GM12878 (cell line): ENCODE measurements around the gene CDKL1. TPM values are rescaled to one million over a fixed set of nuclear protein-coding genes. Genes with fewer than 3 reads are reported as not detected.

ENCODE experiments used
- ASH2L ChIP-seq: fragments of 300-600, 200-600 bp; sonication (generic); IDR thresholded peaks from 2 replicates; pipeline ENCODE4 v1.6.1; 2017; ENCODE audit warnings: low read depth, mild to moderate bottlenecking, borderline replicate concordance
- CBFB ChIP-seq: IDR thresholded peaks from 2 replicates; pipeline ENCODE4 v1.6.1; 2016; ENCODE audit warnings: antibody characterized with exemption, low read depth
- CBX3 ChIP-seq: fragments of 200-600 bp; sonication (generic); IDR thresholded peaks from 2 replicates; pipeline ENCODE4 v1.6.1; 2016; ENCODE audit warnings: low read depth, borderline replicate concordance
- CEBPB ChIP-seq, 2 experiments: fragments of 150-350 bp in 1 of 2; IDR thresholded peaks; 2 replicates each; pipeline ENCODE4 v1.6.1; 2012 to 2014; ENCODE audit warnings: low read depth in 2 of 2, low read length in 2 of 2, borderline replicate concordance in 1 of 2, inconsistent platforms in 1 of 2
- CHD2 ChIP-seq: IDR thresholded peaks from 2 replicates; pipeline ENCODE4 v1.6.1; 2011; ENCODE audit warnings: low read depth, low read length, improper control_type of control experiment, borderline replicate concordance
- EGR1 ChIP-seq, 2 experiments: IDR thresholded peaks; 1 replicate in 1 of 2; 2 replicates in 1 of 2; pipeline ENCODE4 v1.6.1; 2011 to 2012; ENCODE audit warnings: low read depth in 2 of 2, low read length in 2 of 2, borderline replicate concordance in 1 of 2, mild to moderate bottlenecking in 1 of 2, moderate library complexity in 1 of 2
- ETV6 ChIP-seq, 2 experiments: fragments of 450-650 bp in 1 of 2; IDR thresholded peaks in 1 of 2; conservative IDR thresholded peaks in 1 of 2; 2 replicates each; pipeline ENCODE4 v1.6.1; 2014; ENCODE audit warnings: antibody characterized with exemption in 1 of 2, borderline replicate concordance in 1 of 2, low read depth in 1 of 2, mild to moderate bottlenecking in 1 of 2, moderate library complexity in 1 of 2
- MTA3 ChIP-seq: IDR thresholded peaks from 2 replicates; pipeline ENCODE4 v1.6.1; 2012; ENCODE audit warnings: low read length, inconsistent platforms, borderline replicate concordance
- MYB ChIP-seq: fragments of 150-350 bp; IDR thresholded peaks from 2 replicates; pipeline ENCODE4 v1.6.1; 2014; ENCODE audit warnings: mild to moderate bottlenecking, low read depth, low read length, borderline replicate concordance
- MYC ChIP-seq: IDR thresholded peaks from 2 replicates; pipeline ENCODE4 v1.6.1; 2011; ENCODE audit warnings: mild to moderate bottlenecking, low read length, moderate library complexity, inconsistent platforms; ENCODE audit not compliant: insufficient read depth, insufficient replicate concordance, insufficient read length, severe bottlenecking
- NBN ChIP-seq: fragments of 450-650 bp; IDR thresholded peaks from 2 replicates; pipeline ENCODE4 v1.6.1; 2016
- NFIC ChIP-seq: IDR thresholded peaks from 2 replicates; pipeline ENCODE4 v1.6.1; 2012; ENCODE audit warnings: low read depth, mild to moderate bottlenecking, inconsistent platforms, low read length, moderate library complexity
- POLR2AphosphoS2 ChIP-seq: IDR thresholded peaks from 2 replicates; pipeline ENCODE4 v1.6.1; 2011; ENCODE audit warnings: low read depth, mild to moderate bottlenecking, low read length, improper control_type of control experiment, moderate library complexity
- POU2F2 ChIP-seq: IDR thresholded peaks from 3 replicates; pipeline ENCODE4 v1.6.1; 2011; ENCODE audit warnings: low read depth, mild to moderate bottlenecking, low read length, borderline replicate concordance
- SMARCA5 ChIP-seq: fragments of 450-650 bp; IDR thresholded peaks from 2 replicates; pipeline ENCODE4 v1.6.1; 2017; ENCODE audit warnings: mild to moderate bottlenecking
- SMC3 ChIP-seq: IDR thresholded peaks from 2 replicates; pipeline ENCODE4 v1.6.1; 2011; ENCODE audit warnings: low read length, improper control_type of control experiment, borderline replicate concordance
- STAT1 ChIP-seq: fragments of 450-650 bp; conservative IDR thresholded peaks from 2 replicates; pipeline ENCODE4 v1.6.1; 2014; ENCODE audit warnings: antibody characterized with exemption, mild to moderate bottlenecking
- SUPT20H ChIP-seq: IDR thresholded peaks from 2 replicates; pipeline ENCODE4 v1.6.1; 2011; ENCODE audit warnings: low read depth, mild to moderate bottlenecking, low read length, moderate library complexity, borderline replicate concordance; ENCODE audit not compliant: control insufficient read depth
- TARDBP ChIP-seq: IDR thresholded peaks from 2 replicates; pipeline ENCODE4 v1.6.1; 2016; ENCODE audit warnings: borderline replicate concordance
- polyA plus RNA-seq, 11 experiments: library from polyadenylated mRNA; depleted of rRNA in 4 of 11; unstranded in 6 of 11; stranded (reverse) in 5 of 11; fragments of >200 nt; fragmentation: Nextera tagmentation in 4 of 11; fragmentation: Illumina TruSeq in 1 of 11; extraction: Ambion mirVana in 4 of 11; extraction: Trizol in 1 of 11; gene quantifications; 1 replicate in 1 of 11; 2 replicates in 10 of 11; pipeline versions ENCODE4 v1.2.1 to v1.2.3, GENCODE V29; 2011 to 2016; ENCODE audit warnings: inconsistent platforms in 2 of 11, missing spikeins in 2 of 11, low read depth in 1 of 11
- total RNA-seq, 4 experiments: library from RNA; depleted of rRNA in 3 of 4; stranded (reverse); fragments of >200 nt in 3 of 4; fragmentation: Illumina TruSeq in 1 of 4; extraction: Trizol in 1 of 4; gene quantifications; 2 replicates each; pipeline versions ENCODE4 v1.2.1 to v1.2.3, GENCODE V29; 2013 to 2021
- TF ChIP-seq, protein P1 (sequence below): fragments of 450-650 bp; IDR thresholded peaks from 2 replicates; pipeline ENCODE4 v1.6.1; 2017; ENCODE audit warnings: mild to moderate bottlenecking, moderate library complexity
- TF ChIP-seq, protein P2 (sequence below): fragments of 450-650 bp; IDR thresholded peaks from 2 replicates; pipeline ENCODE4 v1.6.1; 2016; ENCODE audit warnings: mild to moderate bottlenecking
- TF ChIP-seq, protein P3 (sequence below): fragments of 450-650 bp; formaldehyde crosslinking; IDR thresholded peaks from 2 replicates; pipeline ENCODE4 v1.5.0; 2022; ENCODE audit warnings: mild to moderate bottlenecking, missing genetic modification characterization

The CDKL1 gene
- total and polyA plus RNA-seq, 10 of the 15 experiments (the other 5 are each of a cell fraction or from before 2014, with no cell fraction given), result 9.0 to 19.0 (median 11.1) TPM

DNA sequence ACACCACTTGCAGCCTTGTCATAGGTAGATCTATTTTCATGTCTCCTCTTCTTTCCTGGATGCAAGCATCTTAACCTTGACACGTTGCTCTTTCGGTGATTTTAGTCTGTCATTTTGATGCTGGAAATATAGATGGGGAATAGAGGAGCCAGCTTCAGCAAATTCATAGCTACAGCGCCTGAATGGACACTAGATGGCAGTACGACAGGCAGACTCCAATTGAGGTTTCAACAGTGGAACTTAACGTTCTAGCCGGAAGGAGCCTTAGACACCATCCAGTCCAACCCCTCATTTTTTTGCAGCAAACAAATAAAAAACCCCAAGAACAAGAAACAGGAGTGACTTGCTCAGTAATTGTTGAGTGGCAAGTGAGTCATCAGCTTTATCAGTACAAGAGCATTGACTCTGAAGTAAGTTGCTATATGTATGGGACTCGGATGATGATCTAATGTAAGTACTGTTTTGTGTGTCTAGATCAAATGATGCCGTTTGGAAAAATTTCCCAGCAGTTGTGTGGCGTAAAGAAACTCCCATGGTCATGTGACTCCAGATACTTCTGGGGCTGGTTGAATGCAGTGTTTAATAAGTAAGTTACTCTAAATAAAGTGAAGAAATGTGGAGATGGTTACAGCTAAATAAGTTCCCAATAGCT is 75.5 kb downstream of the CDKL1 start (continued):
- TF ChIP-seq MYC (no peak), SMARCA5 (peak; percentile 79), MTA3 (no peak; the same call in 1 of the 2 replicates), STAT1 (no peak), NBN (peak; percentile 75), ETV6 (conservative IDR thresholded peaks at IDR 0.05 in 1 of 2, IDR thresholded peaks at IDR 0.05 in 1 of 2; ENCODE audit: borderline replicate concordance in 1 of 2, low read depth in 1 of 2) (peak in 1 of 2 experiments; percentile 45; a peak in 1 of 4 replicates), ASH2L (no peak), NFIC (peak; percentile 52; the same call in 1 of the 2 replicates), SMC3 (peak; percentile 76), CBFB (no peak), MYB (no peak), TARDBP (no peak), CEBPB (IDR thresholded peaks at IDR 0.05; ENCODE audit: borderline replicate concordance in 1 of 2, low read depth in 2 of 2, low read length in 2 of 2) (no peak), POLR2AphosphoS2 (no peak), EGR1 (IDR thresholded peaks at IDR 0.05; ENCODE audit: borderline replicate concordance in 1 of 2, low read depth in 2 of 2, low read length in 2 of 2) (no peak), CBX3 (no peak), CHD2 (no peak), SUPT20H (no peak), POU2F2 (no peak)
- TF ChIP-seq, protein P1, sequence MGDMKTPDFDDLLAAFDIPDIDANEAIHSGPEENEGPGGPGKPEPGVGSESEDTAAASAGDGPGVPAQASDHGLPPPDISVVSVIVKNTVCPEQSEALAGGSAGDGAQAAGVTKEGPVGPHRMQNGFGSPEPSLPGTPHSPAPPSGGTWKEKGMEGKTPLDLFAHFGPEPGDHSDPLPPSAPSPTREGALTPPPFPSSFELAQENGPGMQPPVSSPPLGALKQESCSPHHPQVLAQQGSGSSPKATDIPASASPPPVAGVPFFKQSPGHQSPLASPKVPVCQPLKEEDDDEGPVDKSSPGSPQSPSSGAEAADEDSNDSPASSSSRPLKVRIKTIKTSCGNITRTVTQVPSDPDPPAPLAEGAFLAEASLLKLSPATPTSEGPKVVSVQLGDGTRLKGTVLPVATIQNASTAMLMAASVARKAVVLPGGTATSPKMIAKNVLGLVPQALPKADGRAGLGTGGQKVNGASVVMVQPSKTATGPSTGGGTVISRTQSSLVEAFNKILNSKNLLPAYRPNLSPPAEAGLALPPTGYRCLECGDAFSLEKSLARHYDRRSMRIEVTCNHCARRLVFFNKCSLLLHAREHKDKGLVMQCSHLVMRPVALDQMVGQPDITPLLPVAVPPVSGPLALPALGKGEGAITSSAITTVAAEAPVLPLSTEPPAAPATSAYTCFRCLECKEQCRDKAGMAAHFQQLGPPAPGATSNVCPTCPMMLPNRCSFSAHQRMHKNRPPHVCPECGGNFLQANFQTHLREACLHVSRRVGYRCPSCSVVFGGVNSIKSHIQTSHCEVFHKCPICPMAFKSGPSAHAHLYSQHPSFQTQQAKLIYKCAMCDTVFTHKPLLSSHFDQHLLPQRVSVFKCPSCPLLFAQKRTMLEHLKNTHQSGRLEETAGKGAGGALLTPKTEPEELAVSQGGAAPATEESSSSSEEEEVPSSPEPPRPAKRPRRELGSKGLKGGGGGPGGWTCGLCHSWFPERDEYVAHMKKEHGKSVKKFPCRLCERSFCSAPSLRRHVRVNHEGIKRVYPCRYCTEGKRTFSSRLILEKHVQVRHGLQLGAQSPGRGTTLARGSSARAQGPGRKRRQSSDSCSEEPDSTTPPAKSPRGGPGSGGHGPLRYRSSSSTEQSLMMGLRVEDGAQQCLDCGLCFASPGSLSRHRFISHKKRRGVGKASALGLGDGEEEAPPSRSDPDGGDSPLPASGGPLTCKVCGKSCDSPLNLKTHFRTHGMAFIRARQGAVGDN, result no peak
- TF ChIP-seq, protein P2, sequence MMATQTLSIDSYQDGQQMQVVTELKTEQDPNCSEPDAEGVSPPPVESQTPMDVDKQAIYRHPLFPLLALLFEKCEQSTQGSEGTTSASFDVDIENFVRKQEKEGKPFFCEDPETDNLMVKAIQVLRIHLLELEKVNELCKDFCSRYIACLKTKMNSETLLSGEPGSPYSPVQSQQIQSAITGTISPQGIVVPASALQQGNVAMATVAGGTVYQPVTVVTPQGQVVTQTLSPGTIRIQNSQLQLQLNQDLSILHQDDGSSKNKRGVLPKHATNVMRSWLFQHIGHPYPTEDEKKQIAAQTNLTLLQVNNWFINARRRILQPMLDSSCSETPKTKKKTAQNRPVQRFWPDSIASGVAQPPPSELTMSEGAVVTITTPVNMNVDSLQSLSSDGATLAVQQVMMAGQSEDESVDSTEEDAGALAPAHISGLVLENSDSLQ, result peak; percentile 94
- TF ChIP-seq, protein P3, sequence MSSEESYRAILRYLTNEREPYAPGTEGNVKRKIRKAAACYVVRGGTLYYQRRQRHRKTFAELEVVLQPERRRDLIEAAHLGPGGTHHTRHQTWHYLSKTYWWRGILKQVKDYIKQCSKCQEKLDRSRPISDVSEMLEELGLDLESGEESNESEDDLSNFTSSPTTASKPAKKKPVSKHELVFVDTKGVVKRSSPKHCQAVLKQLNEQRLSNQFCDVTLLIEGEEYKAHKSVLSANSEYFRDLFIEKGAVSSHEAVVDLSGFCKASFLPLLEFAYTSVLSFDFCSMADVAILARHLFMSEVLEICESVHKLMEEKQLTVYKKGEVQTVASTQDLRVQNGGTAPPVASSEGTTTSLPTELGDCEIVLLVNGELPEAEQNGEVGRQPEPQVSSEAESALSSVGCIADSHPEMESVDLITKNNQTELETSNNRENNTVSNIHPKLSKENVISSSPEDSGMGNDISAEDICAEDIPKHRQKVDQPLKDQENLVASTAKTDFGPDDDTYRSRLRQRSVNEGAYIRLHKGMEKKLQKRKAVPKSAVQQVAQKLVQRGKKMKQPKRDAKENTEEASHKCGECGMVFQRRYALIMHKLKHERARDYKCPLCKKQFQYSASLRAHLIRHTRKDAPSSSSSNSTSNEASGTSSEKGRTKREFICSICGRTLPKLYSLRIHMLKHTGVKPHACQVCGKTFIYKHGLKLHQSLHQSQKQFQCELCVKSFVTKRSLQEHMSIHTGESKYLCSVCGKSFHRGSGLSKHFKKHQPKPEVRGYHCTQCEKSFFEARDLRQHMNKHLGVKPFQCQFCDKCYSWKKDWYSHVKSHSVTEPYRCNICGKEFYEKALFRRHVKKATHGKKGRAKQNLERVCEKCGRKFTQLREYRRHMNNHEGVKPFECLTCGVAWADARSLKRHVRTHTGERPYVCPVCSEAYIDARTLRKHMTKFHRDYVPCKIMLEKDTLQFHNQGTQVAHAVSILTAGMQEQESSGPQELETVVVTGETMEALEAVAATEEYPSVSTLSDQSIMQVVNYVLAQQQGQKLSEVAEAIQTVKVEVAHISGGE (CRISPR knock-in tag), result no peak
